IMR-90 (cell line): ENCODE measurements around the gene EXOSC3. TPM values are rescaled to one million over a fixed set of nuclear protein-coding genes. Genes with fewer than 3 reads are reported as not detected.

ENCODE experiments used
- polyA plus RNA-seq, 3 experiments: library from polyadenylated mRNA; depleted of rRNA; stranded (reverse); fragments of >200 nt; gene quantifications; 2 replicates each; pipeline ENCODE4 v1.2.3, GENCODE V29; 2012; ENCODE audit warnings: low replicate concordance in 1 of 3
- total RNA-seq: library from RNA; depleted of rRNA; stranded (reverse); fragments of >200 nt; gene quantifications from 2 replicates; pipeline ENCODE4 v1.2.3, GENCODE V29; 2012; rRNA removed

The EXOSC3 gene
- total and polyA plus RNA-seq, 2 of the 4 experiments (the other 2 are of a cell fraction) = 27.1 to 28.9 TPM

Other genes with a start within 250 kb of the EXOSC3 start
- gene FBXO10, start 208.7 kb downstream of the EXOSC3 start, total RNA-seq = 6.6 and 7.5 TPM in 2 replicates
- 6.6 and 6.7 TPM in 2 replicates for gene FBXO10, start 208.7 kb downstream of the EXOSC3 start, polyA plus RNA-seq (2012; rRNA removed)
- gene TOMM5, start 192.5 kb downstream of the EXOSC3 start, total RNA-seq = 159 and 229 TPM in 2 replicates
- 200 and 206 TPM in 2 replicates for gene TOMM5, start 192.5 kb downstream of the EXOSC3 start, polyA plus RNA-seq (2012; rRNA removed)
- gene FRMPD1, start 134.1 kb downstream of the EXOSC3 start, total RNA-seq = not detected in 2 replicates
- gene FRMPD1, start 134.1 kb downstream of the EXOSC3 start, polyA plus RNA-seq (2012; rRNA removed) = not detected in 2 replicates
- gene TRMT10B, start 31.3 kb downstream of the EXOSC3 start, total RNA-seq = 2.3 and 2.5 TPM in 2 replicates
- 4.5 and 4.9 TPM in 2 replicates for gene TRMT10B, start 31.3 kb downstream of the EXOSC3 start, polyA plus RNA-seq (2012; rRNA removed)
- gene DCAF10, start 15.7 kb upstream of the EXOSC3 start, total RNA-seq = 13.1 and 19.4 TPM in 2 replicates
- gene DCAF10, start 15.7 kb upstream of the EXOSC3 start, polyA plus RNA-seq (2012; rRNA removed) = 16.9 and 17.1 TPM in 2 replicates
- 63.0 and 81.6 TPM in 2 replicates for gene SLC25A51, start 119.1 kb upstream of the EXOSC3 start, total RNA-seq
- gene SLC25A51, start 119.1 kb upstream of the EXOSC3 start, polyA plus RNA-seq (2012; rRNA removed) = 10.6 and 14.1 TPM in 2 replicates